Left lung (tissue), 10 donors: ENCODE measurements around the gene PKNOX2. TPM values are rescaled to one million over a fixed set of nuclear protein-coding genes. Genes with fewer than 3 reads are reported as not detected.
A peak's percentile ranks its signal among the peaks of the same experiment; 100 is the strongest.

Experiments used
- ATAC-seq: fragments of 200-7000 bp; cut with Tn5 transposase; one replicate; pipeline ENCODE4 v1.9.1; 2020; ENCODE audit warnings: moderate library complexity
- DNase-seq, 4 donors: peaks; one replicate each; pipeline ENCODE4 v3.0.0-alpha.2; 2013 to 2020
- H3K27ac ChIP-seq, 2 donors: fragments of 200-600 bp; sonication (generic) in 1 of 2; one replicate each; pipeline versions ENCODE4 v1.5.0 to v1.8.0; 2020 to 2021
- H3K27me3 ChIP-seq, 2 donors: fragments of 200-600 bp; sonication (generic) in 1 of 2; one replicate each; pipeline versions ENCODE4 v1.5.0 to v1.8.0; 2020 to 2021
- H3K36me3 ChIP-seq, 2 donors: fragments of 200-600 bp; sonication (generic) in 1 of 2; one replicate each; pipeline versions ENCODE4 v1.5.0 to v1.8.0; 2020 to 2021
- H3K4me1 ChIP-seq, 2 donors: fragments of 200-600 bp; one replicate each; pipeline ENCODE4 v1.8.0; 2021
- H3K4me3 ChIP-seq, 2 donors: fragments of 200-600 bp; sonication (generic) in 1 of 2; one replicate each; pipeline versions ENCODE4 v1.5.0 to v1.8.0; 2020 to 2021; ENCODE audit warnings: mild to moderate bottlenecking in 1 of 2
- H3K9me3 ChIP-seq, 2 donors: fragments of 200-600 bp; sonication (generic) in 1 of 2; one replicate each; pipeline versions ENCODE4 v1.5.0 to v1.8.0; 2020 to 2021
- intact Hi-C, 2 donors: fragments of 100-400 bp; cut with DNase I; formaldehyde crosslinking; loops; one replicate each; pipeline versions ENCODE4 v1.11.2 to v1.14.2; 2022
- polyA plus RNA-seq, 6 donors: library from polyadenylated mRNA; unstranded; fragments of 120-200 nt; gene quantifications; one replicate each; pipeline ENCODE4 v1.2.1, GENCODE V29; 2013; ENCODE audit not compliant: insufficient read length in 6 of 6
- total RNA-seq, 2 donors: library from RNA; stranded (reverse); fragmentation: NEBNext Ultra II Directional; extraction: Animal tissue kit (Norgen Biotek cat#: 25700); gene quantifications; one replicate each; pipeline ENCODE4 v1.2.1, GENCODE V29; 2021
- TF ChIP-seq, protein P1 (sequence below), 2 donors: fragments of 200-600 bp; sonication (generic) in 1 of 2; IDR thresholded peaks; one replicate each; pipeline versions ENCODE4 v1.5.0 to v1.8.0; 2021; ENCODE audit warnings: antibody characterized with exemption in 2 of 2
- donor health status: DM: no; HTN: yes; CAD: no.
- donor health status: DM: no; HTN: no; CAD: no.

Gene PKNOX2
- total and polyA plus RNA-seq, 8 donors = 6.7 to 18.9 (median 16.7) TPM

- no peak overlapping the region for H3K27ac ChIP-seq
- H3K36me3 ChIP-seq = no peaks in the 10 kb centered on the region
- DNase-seq = no peak
- no peaks in the 10 kb centered on the region for H3K4me1 ChIP-seq
- H3K9me3 ChIP-seq = no peaks in the 10 kb centered on the region
- H3K4me3 ChIP-seq = no peak overlapping the region
- TF ChIP-seq, protein P1, sequence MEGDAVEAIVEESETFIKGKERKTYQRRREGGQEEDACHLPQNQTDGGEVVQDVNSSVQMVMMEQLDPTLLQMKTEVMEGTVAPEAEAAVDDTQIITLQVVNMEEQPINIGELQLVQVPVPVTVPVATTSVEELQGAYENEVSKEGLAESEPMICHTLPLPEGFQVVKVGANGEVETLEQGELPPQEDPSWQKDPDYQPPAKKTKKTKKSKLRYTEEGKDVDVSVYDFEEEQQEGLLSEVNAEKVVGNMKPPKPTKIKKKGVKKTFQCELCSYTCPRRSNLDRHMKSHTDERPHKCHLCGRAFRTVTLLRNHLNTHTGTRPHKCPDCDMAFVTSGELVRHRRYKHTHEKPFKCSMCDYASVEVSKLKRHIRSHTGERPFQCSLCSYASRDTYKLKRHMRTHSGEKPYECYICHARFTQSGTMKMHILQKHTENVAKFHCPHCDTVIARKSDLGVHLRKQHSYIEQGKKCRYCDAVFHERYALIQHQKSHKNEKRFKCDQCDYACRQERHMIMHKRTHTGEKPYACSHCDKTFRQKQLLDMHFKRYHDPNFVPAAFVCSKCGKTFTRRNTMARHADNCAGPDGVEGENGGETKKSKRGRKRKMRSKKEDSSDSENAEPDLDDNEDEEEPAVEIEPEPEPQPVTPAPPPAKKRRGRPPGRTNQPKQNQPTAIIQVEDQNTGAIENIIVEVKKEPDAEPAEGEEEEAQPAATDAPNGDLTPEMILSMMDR (IDR thresholded peaks at IDR 0.05) = no peak
- intact Hi-C loops = no loop called here
- H3K27me3 ChIP-seq = no peaks in the 10 kb centered on the region
- no peak for ATAC-seq
Measured at GRCh38 chr11:125429807-125430678, 265.5 kb downstream of the PKNOX2 start.

DNA sequence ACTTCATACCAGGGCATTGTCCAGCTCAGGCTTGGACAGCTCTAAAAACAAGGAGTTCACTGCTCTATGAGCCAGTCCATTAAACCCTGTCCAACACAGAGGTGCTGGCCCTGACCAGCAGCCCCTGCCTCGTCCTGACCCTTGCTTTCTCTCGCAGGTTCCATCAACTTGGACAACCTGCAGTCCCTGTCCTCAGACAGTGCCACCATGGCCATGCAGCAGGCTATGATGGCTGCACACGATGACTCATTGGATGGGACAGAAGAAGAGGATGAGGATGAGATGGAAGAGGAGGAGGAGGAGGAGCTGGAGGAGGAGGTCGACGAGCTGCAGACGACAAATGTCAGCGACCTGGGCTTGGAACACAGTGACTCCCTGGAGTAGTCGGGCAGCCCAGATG, 266.5 kb downstream of the PKNOX2 start:
- TF ChIP-seq, protein P1 (IDR thresholded peaks at IDR 0.05) = no peak
- no peak overlapping the region for H3K4me3 ChIP-seq
- intact Hi-C loops = no loop called here
- H3K9me3 ChIP-seq = no peaks in the 10 kb centered on the region
- no peak overlapping the region for H3K27ac ChIP-seq
- H3K27me3 ChIP-seq = no peaks in the 10 kb centered on the region
- ATAC-seq = no peak
- no peaks in the 10 kb centered on the region for H3K36me3 ChIP-seq
- DNase-seq = no peak
- no peaks in the 10 kb centered on the region for H3K4me1 ChIP-seq

- Histone ChIP-seq H3K4me3 (no peak overlapping the region), H3K4me1 (no peaks in the 10 kb centered on the region), H3K9me3 (no peaks in the 10 kb centered on the region), H3K36me3 (no peaks in the 10 kb centered on the region), H3K27ac (no peak overlapping the region), H3K27me3 (no peaks in the 10 kb centered on the region)
- DNase-seq (no peak), ATAC-seq (no peak)
- TF ChIP-seq, protein P1 (IDR thresholded peaks at IDR 0.05) = no peak
- intact Hi-C loops = no loop called here
Measured at GRCh38 chr11:125431481-125431880, 266.9 kb downstream of the PKNOX2 start.

DNA sequence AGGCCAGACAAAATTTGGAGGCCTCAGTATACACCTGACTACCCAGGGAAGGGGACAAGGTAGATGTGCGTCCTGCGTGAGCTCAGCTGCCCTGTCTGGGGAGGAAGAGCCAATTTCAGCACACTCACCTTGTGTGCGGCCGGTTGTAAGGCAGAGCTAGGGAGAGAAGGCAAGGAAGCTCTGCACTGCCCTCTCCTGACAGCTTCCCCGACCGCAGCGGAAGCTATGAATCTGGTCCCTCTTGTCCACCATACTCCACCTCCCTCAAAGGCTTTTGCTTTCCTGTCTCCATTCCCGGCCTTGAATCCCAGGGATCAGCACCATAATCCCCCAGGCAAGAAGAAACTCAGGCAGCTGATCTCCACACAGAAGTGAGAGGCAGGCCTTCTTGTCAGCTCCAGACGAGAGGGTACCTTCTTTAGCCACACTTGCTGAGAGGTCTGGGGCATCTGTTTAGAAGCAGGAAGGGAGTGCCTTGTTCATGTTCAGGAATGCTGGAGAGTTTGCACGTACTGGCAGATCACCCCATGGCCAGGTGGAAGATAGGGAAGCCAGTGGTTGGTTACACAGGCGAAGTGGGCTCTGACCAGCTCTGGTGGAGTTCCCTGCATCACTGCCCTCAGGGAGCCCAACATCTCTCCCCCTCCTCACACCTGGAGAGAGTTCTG, 269.0 kb downstream of the PKNOX2 start:
- TF ChIP-seq, protein P1 (IDR thresholded peaks at IDR 0.05) = peak; percentile 29 to 31
- no peaks in the 10 kb centered on the region for H3K9me3 ChIP-seq
- ATAC-seq (peak; percentile 86), DNase-seq (peak in 3 of 4 donors; percentile 29 to 54 (median 49))
- intact Hi-C loops = no loop called here
- no peaks in the 10 kb centered on the region for H3K36me3 ChIP-seq
- H3K27me3 ChIP-seq = no peaks in the 10 kb centered on the region
- no peak overlapping the region for H3K4me3 ChIP-seq
- H3K27ac ChIP-seq = no peak overlapping the region
- no peaks in the 10 kb centered on the region for H3K4me1 ChIP-seq
